HFF-Myc (cell line): ENCODE results near the gene ZHX3.

ENCODE experiments used
- DNase-seq: peaks from one replicate; pipeline ENCODE4 v3.0.0-alpha.2; 2011; ENCODE audit warnings: low read depth; ENCODE audit errors: extremely low read depth
- H3K4me3 ChIP-seq: replicated peaks from 2 replicates; pipeline ENCODE4 v1.5.1; 2011; ENCODE audit warnings: low read depth, mild to moderate bottlenecking, control low read depth, low read length
- CTCF ChIP-seq: IDR thresholded peaks from 2 replicates; pipeline ENCODE4 v1.5.1; 2012; ENCODE audit warnings: mild to moderate bottlenecking, low read depth, low read length, control low read depth; ENCODE audit errors: missing control alignments

The ZHX3 gene

GRCh38 chr20:41185013-41185757 is 132.3 kb downstream of the ZHX3 start:
- TF ChIP-seq CTCF = no peak
- no peak overlapping the region for H3K4me3 ChIP-seq
- no peak for DNase-seq

- DNase-seq = no peak
- H3K4me3 ChIP-seq = no peak overlapping the region
- TF ChIP-seq CTCF = no peak
These were observed 133.7 kb downstream of the ZHX3 start for GRCh38 chr20:41183831-41184230.

GRCh38 chr20:41183391-41183790 is 134.1 kb downstream of the ZHX3 start:
- no peak overlapping the region for H3K4me3 ChIP-seq
- no peak for DNase-seq
- TF ChIP-seq CTCF = no peak

GRCh38 chr20:41182296-41183212 is 135.0 kb downstream of the ZHX3 start:
- DNase-seq = no peak
- H3K4me3 ChIP-seq = no peak overlapping the region
- TF ChIP-seq CTCF = no peak

GRCh38 chr20:41181567-41181966 is 136.0 kb downstream of the ZHX3 start:
- no peak for DNase-seq
- no peak for TF ChIP-seq CTCF
- H3K4me3 ChIP-seq = no peak overlapping the region

- DNase-seq = no peak
- no peak for TF ChIP-seq CTCF
- no peak overlapping the region for H3K4me3 ChIP-seq
These were observed 136.8 kb downstream of the ZHX3 start for GRCh38 chr20:41180599-41181333.
